GM21723 (cell line): ENCODE measurements around the gene SLAIN2.

ENCODE experiments used
- ATAC-seq: cut with Tn5 transposase; IDR thresholded peaks from one replicate; pipeline ENCODE4 v1.9.1; 2021; ENCODE audit warnings: mild to moderate bottlenecking, moderate library complexity; ENCODE audit not compliant: unreplicated experiment

SLAIN2 gene

GRCh38 chr4:48334236-48334635 lies 7.1 kb upstream of the SLAIN2 start:
- ATAC-seq: no peak

GRCh38 chr4:48334900-48335384 lies 6.4 kb upstream of the SLAIN2 start:
- ATAC-seq: no peak

GRCh38 chr4:48336146-48336870 lies 5.0 kb upstream of the SLAIN2 start:
- no peak for ATAC-seq

GRCh38 chr4:48337731-48338130 lies 3.6 kb upstream of the SLAIN2 start:
- no peak for ATAC-seq

GRCh38 chr4:48339642-48340041 lies 1.7 kb upstream of the SLAIN2 start:
- ATAC-seq: no peak

- ATAC-seq: peak; percentile 12
Observed at GRCh38 chr4:48340276-48340964, 909 bp upstream of the SLAIN2 start.

- peak; percentile 31 for ATAC-seq
Observed at GRCh38 chr4:48341776-48342605, 662 bp downstream of the SLAIN2 start.

- no peak for ATAC-seq
Observed at GRCh38 chr4:48342606-48342880, 1.2 kb downstream of the SLAIN2 start.

- no peak for ATAC-seq
Observed at GRCh38 chr4:48343035-48343434, 1.7 kb downstream of the SLAIN2 start.

GRCh38 chr4:48343551-48343950 lies 2.2 kb downstream of the SLAIN2 start:
- ATAC-seq: no peak

GRCh38 chr4:48345542-48345941 lies 4.2 kb downstream of the SLAIN2 start:
- no peak for ATAC-seq

GRCh38 chr4:48346594-48346993 lies 5.3 kb downstream of the SLAIN2 start:
- no peak for ATAC-seq

GRCh38 chr4:48347282-48347921 lies 6.1 kb downstream of the SLAIN2 start:
- no peak for ATAC-seq

- ATAC-seq: no peak
Observed at GRCh38 chr4:48350871-48351270, 9.5 kb downstream of the SLAIN2 start.

- no peak for ATAC-seq
Observed at GRCh38 chr4:48352793-48353192, 11.5 kb downstream of the SLAIN2 start.

- ATAC-seq: no peak
Observed at GRCh38 chr4:48356355-48356754, 15.0 kb downstream of the SLAIN2 start.

GRCh38 chr4:48360285-48361011 lies 19.1 kb downstream of the SLAIN2 start:
- ATAC-seq: no peak

GRCh38 chr4:48361012-48361400 lies 19.7 kb downstream of the SLAIN2 start:
- ATAC-seq: no peak

- no peak for ATAC-seq
Observed at GRCh38 chr4:48366611-48367010, 25.3 kb downstream of the SLAIN2 start.

GRCh38 chr4:48367016-48367415 lies 25.7 kb downstream of the SLAIN2 start:
- ATAC-seq: no peak

- no peak for ATAC-seq
Observed at GRCh38 chr4:48368389-48368788, 27.1 kb downstream of the SLAIN2 start.
